Left colon (tissue), 2 donors: ENCODE measurements around the gene ROCK2. TPM values are rescaled to one million over a fixed set of nuclear protein-coding genes. Genes with fewer than 3 reads are reported as not detected.

Experiments used
- ATAC-seq: fragments of 200-7000 bp; cut with Tn5 transposase; one replicate; pipeline ENCODE4 v1.9.1; 2020; ENCODE audit warnings: mild to moderate bottlenecking, moderate library complexity
- DNase-seq, 2 donors: peaks; one replicate each; pipeline ENCODE4 v3.0.0-alpha.2; 2020
- intact Hi-C, 2 donors: fragments of 100-400 bp; cut with DNase I in 1 of 2; cut with micrococcal nuclease in 1 of 2; formaldehyde crosslinking; loops; one replicate each; pipeline versions ENCODE4 v1.11.2 to v1.14.0; 2022; cut with DNase I, micrococcal nuclease
- total RNA-seq, 2 donors: library from RNA; stranded (reverse); fragmentation: NEBNext Ultra II Directional; extraction: Animal tissue kit (Norgen Biotek cat#: 25700); gene quantifications; one replicate each; pipeline ENCODE4 v1.2.1, GENCODE V29; 2021
- donor health status: DM: no; HTN: no; CAD: no.
- donor health status: DM: yes; HTN: yes; CAD: no.

ROCK2 gene
- total RNA-seq, 2 donors from 2014 or later: 78.4 to 90.9 TPM

DNA sequence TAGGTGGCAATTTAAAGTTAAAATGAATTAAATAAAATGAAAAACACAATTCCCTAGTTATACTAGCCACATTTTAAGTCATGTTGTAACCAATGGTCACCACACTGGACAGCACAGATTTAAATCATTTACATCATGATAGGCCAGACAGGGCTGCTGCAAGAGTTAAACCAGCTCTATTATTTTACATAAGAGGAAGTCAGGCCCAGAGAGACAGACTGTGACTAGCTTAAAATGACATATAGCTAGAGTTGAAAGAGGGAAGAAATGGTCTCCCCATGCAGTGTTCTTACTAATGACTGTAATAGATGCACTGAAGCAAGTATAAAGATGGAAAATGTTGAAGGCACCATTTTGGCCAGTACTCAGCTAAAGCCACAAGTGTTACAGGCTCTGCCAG is 119.5 kb downstream of the ROCK2 start:
- DNase-seq: no peak
- intact Hi-C loops: no loop called here
- peak; percentile 13 for ATAC-seq

DNA sequence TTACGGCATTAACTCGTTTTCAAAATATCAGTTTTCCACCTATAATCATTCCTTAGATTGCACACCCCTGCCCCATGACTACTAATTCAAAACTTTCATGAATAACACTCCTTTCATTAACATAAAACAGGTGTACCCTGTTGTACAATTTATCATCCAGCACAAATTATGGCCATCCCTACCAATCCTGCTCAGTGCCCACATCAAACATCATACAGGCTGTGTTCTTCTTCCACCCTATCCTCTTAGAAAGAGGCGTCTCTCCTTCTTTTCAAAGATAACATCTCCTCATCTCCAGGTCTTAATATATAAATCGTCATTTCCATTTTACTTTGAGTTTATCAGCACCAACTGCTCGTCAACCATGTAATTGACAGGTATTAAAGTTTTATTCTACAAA is 121.6 kb downstream of the ROCK2 start:
- ATAC-seq (no peak), DNase-seq (no peak)
- intact Hi-C loops: no loop called here

DNA sequence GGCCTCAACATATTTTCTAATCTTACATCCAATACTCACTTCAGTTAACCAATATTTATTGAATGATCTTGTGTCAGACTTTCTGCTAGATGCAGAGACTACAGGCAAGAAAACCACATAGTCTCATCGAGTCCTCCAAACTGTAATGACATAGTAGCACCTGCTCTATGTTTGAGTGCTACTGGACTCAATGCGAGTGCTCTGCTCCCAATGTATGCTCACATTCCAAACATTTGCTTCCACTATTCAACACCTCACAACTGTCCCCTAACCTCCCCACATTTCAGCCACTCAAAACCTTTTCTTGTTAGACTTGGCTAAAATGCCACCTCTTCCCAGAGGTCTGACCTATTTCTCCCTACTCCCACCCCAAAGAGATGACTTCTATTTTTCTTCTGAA is 124.0 kb downstream of the ROCK2 start:
- DNase-seq: no peak
- intact Hi-C loops: no loop called here
- ATAC-seq: no peak

DNA sequence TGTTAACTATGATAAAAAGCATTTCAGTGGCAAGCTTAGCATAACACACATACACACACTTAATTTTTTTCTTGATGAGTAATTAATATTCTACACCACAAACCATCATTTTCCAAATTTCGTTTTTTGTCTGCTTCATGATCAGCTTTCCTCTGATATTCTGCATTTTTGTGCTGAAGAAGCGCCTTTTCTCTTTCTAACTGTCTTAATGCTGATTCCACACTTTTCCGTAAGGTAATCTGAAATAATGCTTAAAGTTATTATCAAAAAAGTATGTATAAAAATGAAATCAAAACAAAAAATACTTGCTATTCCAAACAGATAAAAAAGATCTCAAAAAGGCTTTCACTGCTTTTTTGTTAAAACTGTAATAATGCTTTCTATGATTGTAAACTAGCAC is 129.0 kb downstream of the ROCK2 start:
- intact Hi-C loops: no loop called here
- ATAC-seq (no peak), DNase-seq (no peak)

DNA sequence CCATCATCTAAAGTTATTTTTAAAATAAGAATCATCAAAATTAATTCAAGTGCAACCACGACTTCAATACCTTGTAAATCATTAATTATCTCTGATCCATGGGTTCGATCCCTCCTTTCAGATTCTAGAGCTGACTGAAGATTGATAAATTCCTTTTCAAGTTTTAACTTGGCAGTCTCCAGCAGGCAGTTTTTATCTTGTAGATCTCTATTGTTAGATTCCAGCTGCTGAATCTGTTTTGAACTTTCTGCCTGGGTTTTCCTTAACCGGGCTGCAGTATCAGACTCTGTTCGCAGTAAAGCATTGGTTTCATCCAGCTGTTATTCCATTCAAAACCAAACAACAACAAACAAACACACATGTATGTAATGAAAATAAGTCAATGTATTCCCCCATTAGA is 129.7 kb downstream of the ROCK2 start:
- ATAC-seq: no peak
- intact Hi-C loops: no loop called here
- no peak for DNase-seq

DNA sequence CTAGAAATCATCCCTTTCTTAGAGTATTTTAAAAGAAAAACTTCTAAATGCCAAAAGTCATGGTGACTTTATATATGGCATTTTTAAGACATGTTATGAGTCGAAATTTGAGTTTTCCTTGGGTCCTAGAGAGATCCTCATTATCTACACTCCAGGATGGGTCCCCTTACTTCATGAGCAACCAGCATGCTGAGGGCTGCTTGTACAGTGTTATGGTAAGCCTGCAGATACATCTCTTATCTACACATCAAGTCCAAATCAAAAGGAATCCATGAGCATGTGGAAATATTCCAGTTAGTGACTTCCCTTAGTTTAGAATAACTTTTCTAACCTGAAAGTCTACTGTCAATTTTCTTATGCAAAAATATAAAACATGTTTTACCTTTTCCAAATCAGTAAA is 130.5 kb downstream of the ROCK2 start:
- DNase-seq (no peak), ATAC-seq (no peak)
- intact Hi-C loops: no loop called here

DNA sequence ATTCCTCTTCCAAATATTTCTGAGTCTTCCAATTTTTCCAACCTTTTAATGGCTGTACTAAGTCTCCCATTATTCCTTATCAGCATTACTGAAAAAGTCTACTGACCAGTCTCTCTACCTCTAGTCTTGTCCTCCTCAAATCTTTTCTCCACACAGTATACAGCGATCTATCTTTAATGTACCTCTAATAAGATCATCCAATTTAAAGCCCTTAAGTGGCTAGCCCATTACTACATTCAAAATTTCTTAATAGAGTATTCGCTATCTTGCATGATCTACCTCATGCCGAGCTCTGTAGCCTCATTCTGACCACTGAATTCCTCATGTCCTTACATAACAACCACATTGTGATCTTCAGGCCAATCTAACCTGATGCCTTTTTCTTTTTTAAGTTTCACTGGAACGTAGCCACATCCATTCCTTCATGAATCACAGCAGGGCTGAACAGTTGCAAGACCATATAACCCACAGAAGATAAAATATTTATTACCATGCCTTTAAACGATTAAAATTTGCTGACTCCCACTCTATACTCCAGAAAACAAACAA is 131.3 kb downstream of the ROCK2 start:
- DNase-seq (no peak), ATAC-seq (no peak)
- intact Hi-C loops: no loop called here

DNA sequence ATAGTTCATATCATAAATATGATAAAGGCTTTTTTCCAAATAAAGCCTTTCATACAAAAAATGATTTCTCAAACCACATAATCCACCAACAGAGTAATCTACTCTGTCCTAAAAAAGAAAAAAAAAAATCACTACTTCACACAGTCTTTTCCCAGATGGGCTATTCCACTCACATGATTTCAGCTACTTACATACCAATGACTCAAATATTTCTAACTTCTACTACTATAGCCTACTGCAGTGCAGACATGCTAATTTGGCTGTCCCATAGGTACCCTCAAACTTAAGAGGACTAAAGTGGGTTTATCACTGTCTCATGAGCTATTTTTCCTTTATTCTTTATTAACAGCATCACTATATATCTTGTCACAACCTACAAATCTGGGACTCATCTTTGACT is 131.8 kb downstream of the ROCK2 start:
- intact Hi-C loops: no loop called here
- ATAC-seq (no peak), DNase-seq (no peak)

DNA sequence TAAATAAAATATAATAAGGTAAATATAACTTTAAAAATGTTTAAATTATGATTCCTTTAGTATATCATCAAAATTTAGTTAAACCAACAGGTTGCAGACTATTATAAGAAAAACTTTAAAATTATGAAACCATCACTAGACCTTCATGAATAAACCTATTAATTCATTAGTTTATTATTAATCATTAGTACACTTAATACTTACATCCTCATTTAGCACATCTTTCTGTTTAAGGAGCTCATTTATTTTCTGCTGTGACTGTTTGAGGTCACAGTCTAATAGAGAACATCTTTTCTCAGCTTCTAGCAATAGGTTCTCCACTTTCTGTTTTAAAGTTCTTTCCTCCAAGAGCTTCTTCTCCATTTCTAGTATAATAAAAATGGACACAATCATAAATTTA is 136.4 kb downstream of the ROCK2 start:
- no peak for ATAC-seq
- intact Hi-C loops: no loop called here

DNA sequence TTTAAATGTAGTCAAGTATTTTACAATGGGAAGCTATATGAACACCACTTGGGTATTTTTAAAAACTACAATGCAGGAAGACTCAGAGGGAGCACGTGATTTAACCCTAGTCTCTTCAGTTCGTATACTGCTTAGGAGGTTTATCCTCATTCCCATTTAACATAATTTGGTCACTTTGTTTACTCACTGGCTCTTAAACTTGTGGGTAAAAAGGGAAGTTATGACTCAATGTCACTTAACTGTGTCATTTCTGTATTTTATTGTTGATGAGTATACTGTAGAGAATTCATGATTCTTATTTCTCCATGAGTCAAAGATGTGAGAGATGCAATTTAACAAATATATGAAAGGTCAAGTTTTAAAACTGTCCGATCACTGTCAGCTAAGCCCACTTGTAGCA is 141.0 kb downstream of the ROCK2 start:
- DNase-seq: no peak
- ATAC-seq: peak; percentile 75
- intact Hi-C loops: no loop called here

More for the DNA sequence above, 136.4 kb downstream of the ROCK2 start:
- DNase-seq: no peak

DNA sequence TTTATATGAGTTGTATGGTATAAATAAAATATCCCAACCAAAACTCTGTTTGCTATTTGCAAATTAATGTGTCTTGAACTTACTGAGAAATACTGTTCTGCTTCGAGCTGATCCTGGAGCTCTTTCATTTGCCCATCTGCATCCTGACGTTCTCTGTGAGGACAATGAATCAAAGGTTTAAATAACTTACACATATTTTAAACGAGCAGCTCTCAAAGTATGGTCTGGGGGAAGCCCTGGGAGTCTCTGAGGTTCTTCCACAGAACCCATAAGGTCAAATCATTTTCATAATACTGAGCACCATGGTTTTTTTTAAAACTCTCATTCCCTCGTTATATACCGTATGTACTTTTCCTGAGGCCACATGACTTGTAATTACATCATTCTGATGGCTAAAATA is 142.5 kb downstream of the ROCK2 start:
- DNase-seq (no peak), ATAC-seq (no peak)
- intact Hi-C loops: no loop called here

DNA sequence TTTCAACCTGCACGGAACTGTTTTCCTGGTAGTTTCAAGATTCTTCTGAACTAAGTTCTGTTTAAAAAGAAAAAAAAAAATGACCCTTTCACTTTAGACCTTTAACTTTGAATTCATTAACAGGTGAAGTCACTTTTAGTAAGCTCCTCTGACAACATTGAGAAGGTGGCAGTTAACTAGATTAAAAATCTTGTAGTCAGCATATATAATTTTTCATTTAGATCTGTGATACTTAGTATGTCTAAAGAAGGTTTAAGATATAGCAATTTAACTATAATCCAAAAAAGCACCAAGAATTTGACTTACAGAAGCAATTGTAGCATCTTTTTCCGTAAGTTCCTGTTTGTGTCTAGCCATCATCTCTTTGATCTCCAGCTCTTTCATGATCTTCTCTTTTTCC is 143.8 kb downstream of the ROCK2 start:
- intact Hi-C loops: no loop called here
- ATAC-seq (no peak), DNase-seq (no peak)

DNA sequence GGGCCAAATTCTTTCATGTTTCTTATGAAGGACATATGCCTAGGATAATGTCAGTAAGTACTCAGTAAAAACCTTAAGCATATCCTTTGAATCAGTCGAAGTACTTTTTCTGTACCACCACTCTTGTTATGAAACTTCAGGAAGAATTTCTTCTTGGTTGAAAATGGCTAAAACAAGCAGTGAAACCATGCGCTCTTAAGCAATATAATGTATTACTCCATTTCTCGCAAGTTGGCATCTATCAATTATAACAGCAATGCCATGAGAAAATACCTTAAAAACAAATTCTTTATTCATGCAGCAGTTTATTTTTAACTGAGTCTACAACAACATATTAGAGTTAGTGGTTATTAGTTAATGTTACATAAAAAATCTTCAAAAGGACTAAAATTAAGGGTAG is 148.2 kb downstream of the ROCK2 start:
- DNase-seq (no peak), ATAC-seq (no peak)
- intact Hi-C loops: no loop called here

DNA sequence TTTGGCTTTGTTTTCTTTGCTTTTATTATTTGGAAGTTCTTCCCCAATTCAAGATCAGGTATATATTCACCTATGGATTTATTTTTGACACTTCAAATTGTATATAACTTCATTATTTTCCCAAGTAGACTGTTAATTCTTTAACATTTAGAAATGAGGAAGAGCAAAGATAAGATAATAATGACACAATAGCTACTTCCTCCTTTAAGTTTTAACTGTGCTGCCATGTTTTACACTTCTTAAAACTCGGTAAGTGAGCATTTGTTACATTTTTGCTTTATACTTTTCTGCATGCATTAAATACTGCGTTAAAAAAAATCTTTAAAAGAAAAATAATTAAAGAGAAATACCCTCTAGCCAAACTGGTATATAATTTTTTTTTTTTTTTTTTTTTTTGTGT is 156.7 kb downstream of the ROCK2 start:
- intact Hi-C loops: no loop called here
- no peak for DNase-seq
- ATAC-seq: no peak

DNA sequence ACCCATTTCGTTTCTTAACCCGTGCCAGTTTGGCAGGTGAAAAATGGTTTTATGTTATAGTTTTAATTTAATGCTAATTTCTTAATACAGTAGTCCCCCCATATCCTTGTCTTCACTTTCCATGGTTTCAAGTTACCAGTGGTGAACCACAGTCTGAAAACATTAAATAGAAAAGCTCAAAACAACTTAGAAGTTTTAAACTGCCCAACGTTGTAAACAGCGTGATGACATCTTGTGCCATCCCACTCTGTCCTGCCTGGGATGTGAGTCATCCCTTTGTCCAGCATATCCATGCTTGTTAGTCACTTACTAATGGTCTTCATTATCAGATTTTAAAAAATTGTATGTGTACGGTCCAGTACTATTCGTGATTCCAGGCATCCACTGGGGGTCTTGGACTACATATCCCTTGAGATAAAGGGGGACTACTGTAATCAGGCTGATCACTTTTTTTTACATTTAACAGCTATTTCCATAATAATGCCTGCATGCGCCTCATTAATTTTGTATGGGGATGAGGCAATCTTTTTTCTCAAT is 157.3 kb downstream of the ROCK2 start:
- ATAC-seq (no peak), DNase-seq (no peak)
- intact Hi-C loops: no loop called here

DNA sequence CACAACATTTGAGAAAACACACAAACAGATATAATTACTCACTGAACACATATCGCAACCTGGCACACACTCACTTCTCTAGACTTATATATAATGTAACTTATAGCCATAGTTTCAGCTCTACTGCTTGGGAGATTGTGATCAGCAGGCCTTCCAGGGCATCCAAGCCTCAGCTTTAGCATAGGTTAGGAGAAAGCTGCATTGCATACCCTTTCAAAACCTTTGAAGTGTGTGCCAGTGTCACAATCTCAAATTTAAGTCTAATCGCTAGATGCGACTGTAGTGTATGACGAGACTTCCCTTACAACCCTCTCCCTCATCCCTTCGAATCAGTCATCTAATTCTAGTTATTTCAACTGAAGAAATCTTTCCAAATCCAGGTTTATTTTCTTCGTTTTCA is 158.3 kb downstream of the ROCK2 start:
- intact Hi-C loops: no loop called here
- no peak for DNase-seq
- no peak for ATAC-seq

DNA sequence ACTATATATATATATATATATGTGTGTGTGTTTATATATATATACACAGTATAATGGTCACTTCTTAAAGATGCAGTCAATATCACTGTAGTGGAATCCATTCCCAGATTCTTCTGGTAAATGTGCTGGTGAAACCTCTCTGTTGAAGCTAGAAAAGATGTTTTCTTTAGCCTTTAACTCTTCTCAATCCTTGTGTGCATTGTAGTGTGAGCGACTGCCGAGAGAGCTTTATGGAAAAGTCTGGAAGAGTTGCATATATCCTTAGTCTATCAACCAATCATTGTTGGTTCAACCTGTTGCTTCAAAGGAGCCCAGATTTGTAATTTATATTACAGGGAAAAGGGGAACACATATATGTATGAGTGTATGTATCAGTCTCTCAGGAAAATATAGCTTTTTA is 161.5 kb downstream of the ROCK2 start:
- ATAC-seq: no peak
- intact Hi-C loops: no loop called here
- DNase-seq: no peak

DNA sequence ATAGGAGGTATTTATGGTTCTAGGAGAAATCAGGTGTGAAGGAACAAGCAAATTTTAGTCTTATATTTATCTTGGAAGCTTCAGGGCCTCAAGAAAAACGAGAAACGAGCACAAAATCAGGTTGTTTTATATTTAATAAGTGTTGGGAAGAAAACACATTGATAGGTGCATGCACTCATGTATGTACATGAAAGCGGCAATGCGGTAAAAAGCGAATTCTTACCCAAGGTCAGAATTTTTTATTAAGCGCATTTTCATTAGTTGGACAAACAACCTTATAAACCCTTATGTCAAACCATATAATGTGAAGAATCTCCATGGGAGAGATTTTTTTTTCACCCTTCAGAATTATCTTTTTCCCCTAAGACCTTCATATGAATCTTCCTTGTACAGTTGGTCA is 163.8 kb downstream of the ROCK2 start:
- DNase-seq (no peak), ATAC-seq (no peak)
- intact Hi-C loops: no loop called here

DNA sequence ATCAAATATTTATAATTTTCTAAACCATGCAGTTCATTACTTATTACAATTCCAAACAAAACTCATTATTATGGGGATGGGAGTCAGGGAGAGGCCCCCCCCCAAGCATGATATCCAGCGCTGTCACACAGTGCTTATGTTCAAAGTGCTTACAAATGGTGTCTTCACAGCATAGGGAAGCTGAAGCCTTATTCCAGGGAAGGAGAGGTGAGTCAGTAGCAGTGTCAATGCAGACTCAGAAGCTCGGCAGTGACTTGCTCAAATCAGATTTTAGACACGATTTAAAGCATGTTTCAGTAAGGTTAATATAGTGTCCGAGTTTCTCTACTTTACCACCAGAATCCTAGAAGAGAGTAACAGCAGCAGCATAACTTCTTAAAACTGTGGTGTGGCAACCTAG is 164.5 kb downstream of the ROCK2 start:
- intact Hi-C loops: no loop called here
- ATAC-seq (no peak), DNase-seq (no peak)

DNA sequence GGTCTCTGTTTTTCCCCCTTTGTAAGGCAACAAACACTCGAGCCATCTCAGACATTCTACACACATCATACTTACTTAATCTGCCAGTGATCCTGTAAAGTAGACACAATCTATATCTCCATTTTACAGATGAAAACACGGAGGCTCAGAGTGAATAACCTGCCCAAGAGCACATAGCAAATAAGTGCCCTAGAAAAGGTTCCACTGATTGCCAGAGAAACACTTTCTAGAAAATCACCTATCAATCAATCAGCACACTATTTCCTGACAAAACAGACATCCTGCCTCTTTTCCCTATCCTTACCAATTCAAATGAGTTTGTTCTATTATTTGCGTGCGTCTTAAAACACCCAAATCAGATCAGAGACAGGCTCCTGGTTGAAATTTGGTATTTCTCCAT is 165.2 kb downstream of the ROCK2 start:
- intact Hi-C loops: no loop called here
- no peak for DNase-seq
- no peak for ATAC-seq

DNA sequence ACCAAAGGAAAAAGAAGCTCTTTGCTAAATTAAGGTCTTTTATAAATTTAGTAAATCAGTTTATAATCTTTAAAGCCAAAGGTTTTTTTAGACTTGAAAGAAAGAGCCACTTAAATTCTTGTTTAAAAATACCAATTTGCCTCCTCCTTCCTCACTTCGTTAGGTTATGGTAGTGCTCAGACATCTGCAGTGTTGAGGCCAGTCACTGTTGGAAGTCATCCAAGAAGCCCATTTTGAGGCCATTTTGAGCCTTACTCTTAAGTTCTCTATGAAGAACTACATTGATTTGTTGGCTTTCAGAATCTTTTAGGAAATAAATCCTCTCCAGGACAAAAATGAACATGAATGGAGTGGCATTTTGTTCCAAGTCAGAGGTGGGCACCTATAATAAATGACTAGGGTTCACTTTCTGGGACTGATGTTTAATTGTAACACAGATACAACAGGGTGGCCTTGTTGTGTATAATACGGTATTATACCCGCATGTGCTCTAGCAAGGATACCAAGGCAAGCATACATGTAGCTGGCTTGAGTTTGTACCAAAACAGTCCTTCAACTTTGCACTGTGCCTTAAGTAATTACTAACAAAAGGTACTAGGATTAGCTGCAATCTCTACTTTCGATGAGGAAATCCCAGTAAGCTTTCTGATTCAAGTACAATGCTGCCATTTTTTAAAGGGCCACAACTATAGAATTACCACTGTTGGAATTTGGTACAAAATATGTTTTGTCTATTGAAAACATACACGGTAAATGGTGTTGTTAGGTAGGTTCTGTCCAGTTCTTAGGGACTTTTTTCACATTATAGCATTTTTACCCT is 166.4 kb downstream of the ROCK2 start:
- intact Hi-C loops: no loop called here
- DNase-seq: no peak
- no peak for ATAC-seq
